Keratinocyte (primary cell): ENCODE data around the gene CCDC158. TPM values are rescaled to one million over a fixed set of nuclear protein-coding genes. Genes with fewer than 3 reads are reported as not detected.

Experiments used
- DNase-seq: peaks from one replicate; pipeline ENCODE4 v3.0.0-alpha.2; 2011; ENCODE audit warnings: low read depth, missing footprints, low spot score
- FAIRE-seq: peaks from 2 replicates; lab custom pipeline; 2011; peaks lifted over from hg19 to GRCh38; lab: Jason Lieb, UNC
- H2AFZ ChIP-seq: 2 replicates; pipeline ENCODE4 v1.6.0; 2012; ENCODE audit warnings: low read length, control low read depth, inconsistent platforms; ENCODE audit not compliant: control insufficient read depth
- H3K27ac ChIP-seq: 2 replicates; pipeline ENCODE4 v1.5.1; 2011; ENCODE audit warnings: low read length; ENCODE audit not compliant: control insufficient read depth, insufficient read depth
- H3K27me3 ChIP-seq: 3 replicates; pipeline ENCODE4 v1.6.0; 2011; ENCODE audit warnings: low read length; ENCODE audit not compliant: control insufficient read depth, insufficient read depth; ENCODE audit errors: extremely low read depth
- H3K36me3 ChIP-seq, 2 experiments: 2 replicates in 1 of 2; 3 replicates in 1 of 2; pipeline ENCODE4 v1.5.1; 2011; ENCODE audit warnings: low read length in 2 of 2, mild to moderate bottlenecking in 1 of 2; ENCODE audit not compliant: control insufficient read depth in 2 of 2, insufficient read depth in 2 of 2; ENCODE audit errors: extremely low read depth in 1 of 2
- H3K4me1 ChIP-seq: 3 replicates; pipeline ENCODE4 v1.5.1; 2011; ENCODE audit warnings: low read length; ENCODE audit not compliant: control insufficient read depth, insufficient read depth; ENCODE audit errors: extremely low read depth
- H3K4me2 ChIP-seq: 3 replicates; pipeline ENCODE4 v1.6.0; 2011; ENCODE audit warnings: low read depth, low read length; ENCODE audit not compliant: control insufficient read depth, insufficient read depth; ENCODE audit errors: extremely low read depth
- H3K4me3 ChIP-seq, 3 experiments: fragments of 200-600 bp in 1 of 3; sonication (generic) in 1 of 3; 2 replicates in 2 of 3; 3 replicates in 1 of 3; pipeline ENCODE4 v1.5.1; 2011 to 2016; ENCODE audit warnings: low read length in 3 of 3, mild to moderate bottlenecking in 3 of 3, control low read depth in 2 of 3, inconsistent platforms in 1 of 3, low read depth in 1 of 3, mixed read lengths in 1 of 3, mixed run types in 1 of 3, moderate library complexity in 1 of 3; ENCODE audit not compliant: control insufficient read depth in 2 of 3, insufficient read depth in 2 of 3; ENCODE audit errors: extremely low read depth in 1 of 3
- H3K79me2 ChIP-seq: 2 replicates; pipeline ENCODE4 v1.6.0; 2012; ENCODE audit warnings: low read length; ENCODE audit not compliant: control insufficient read depth, insufficient read depth
- H3K9ac ChIP-seq: 3 replicates; pipeline ENCODE4 v1.6.0; 2011; ENCODE audit warnings: low read length; ENCODE audit not compliant: control insufficient read depth, insufficient read depth; ENCODE audit errors: extremely low read depth
- H3K9me1 ChIP-seq: 3 replicates; pipeline ENCODE4 v1.6.0; 2011; ENCODE audit warnings: low read length; ENCODE audit not compliant: control insufficient read depth, insufficient read depth; ENCODE audit errors: extremely low read depth
- H3K9me3 ChIP-seq: 2 replicates; pipeline ENCODE4 v1.5.1; 2012; ENCODE audit warnings: low read depth, low read length; ENCODE audit not compliant: control insufficient read depth
- H4K20me1 ChIP-seq: 3 replicates; pipeline ENCODE4 v1.6.0; 2011; ENCODE audit warnings: low read length; ENCODE audit not compliant: control insufficient read depth, insufficient read depth; ENCODE audit errors: extremely low read depth
- CTCF ChIP-seq, 3 experiments: IDR thresholded peaks in 1 of 3; conservative IDR thresholded peaks in 1 of 3; optimal IDR thresholded peaks in 1 of 3; 2 replicates in 2 of 3; 3 replicates in 1 of 3; pipeline versions ENCODE3 to v1.5.1; 2011; ENCODE audit warnings: low read length in 3 of 3, mild to moderate bottlenecking in 3 of 3, moderate library complexity in 2 of 3, control low read depth in 1 of 3, inconsistent platforms in 1 of 3; ENCODE audit not compliant: insufficient read depth in 2 of 3; ENCODE audit errors: extremely low read depth in 1 of 3
- EZH2 ChIP-seq: IDR thresholded peaks from one replicate; pipeline ENCODE4 v1.6.1; 2012; ENCODE audit warnings: inconsistent platforms, mild to moderate bottlenecking, low read length, moderate library complexity
- dilution Hi-C: fragments of 300-500 bp; cut with MboI; formaldehyde crosslinking; loops from one replicate; pipeline ENCODE4 v1.7.0; 2020; ENCODE audit warnings: low sequenced_read_pairs; ENCODE audit not compliant: extremely low pct_ligation_motif_present
- polyA plus RNA-seq, 5 experiments: library from polyadenylated mRNA; depleted of rRNA in 3 of 5; stranded (reverse) in 3 of 5; stranded (forward) in 1 of 5; unstranded in 1 of 5; fragments of >200 nt; gene quantifications; 1 replicate in 1 of 5; 2 replicates in 3 of 5; 3 replicates in 1 of 5; pipeline versions ENCODE4 v1.2.1 to v1.2.3, GENCODE V29; 2011 to 2012; ENCODE audit warnings: missing spikeins in 2 of 5, low read depth in 1 of 5, low replicate concordance in 1 of 5

Gene CCDC158
- polyA plus RNA-seq, 1 donor (not counting 4 experiments of a cell fraction or from before 2014, with no cell fraction given): not detected

- TF ChIP-seq EZH2 (no peak), CTCF (optimal IDR thresholded peaks at IDR 0.05 in 1 of 3, IDR thresholded peaks at IDR 0.05 in 1 of 3, conservative IDR thresholded peaks at IDR 0.05 in 1 of 3; ENCODE audit: extremely low read depth in 1 of 3, insufficient read depth in 2 of 3, low read length in 3 of 3) (no peak)
- no peaks in the 10 kb centered on the region for H3K4me1 ChIP-seq
- H3K27ac ChIP-seq: no peak overlapping the region
- no peaks in the 10 kb centered on the region for H3K9me3 ChIP-seq
- H2AFZ ChIP-seq: no peak overlapping the region
- H3K27me3 ChIP-seq: no peaks in the 10 kb centered on the region
- DNase-seq (no peak), FAIRE-seq (no peak)
- H3K9ac ChIP-seq: no peak overlapping the region
- dilution Hi-C loops: no loop called here
- H3K9me1 ChIP-seq: no peaks in the 10 kb centered on the region
- no peaks in the 10 kb centered on the region for H3K36me3 ChIP-seq
- H3K4me3 ChIP-seq: no peak overlapping the region
- no peak overlapping the region for H3K4me2 ChIP-seq
- H4K20me1 ChIP-seq: no peaks in the 10 kb centered on the region
- no peaks in the 10 kb centered on the region for H3K79me2 ChIP-seq
These were observed 144.1 kb downstream of the CCDC158 start for GRCh38 chr4:76276813-76277212.

GRCh38 chr4:76275486-76276124, 145.3 kb downstream of the CCDC158 start:
- H3K27me3 ChIP-seq: peaks cover 4% of the 10 kb centered on the region
- no peak overlapping the region for H3K4me3 ChIP-seq
- DNase-seq: no peak
- no peaks in the 10 kb centered on the region for H3K9me1 ChIP-seq
- dilution Hi-C loops: no loop called here
- H3K36me3 ChIP-seq: no peaks in the 10 kb centered on the region
- no peak for FAIRE-seq
- H3K27ac ChIP-seq: no peak overlapping the region
- H3K4me2 ChIP-seq: no peak overlapping the region
- no peaks in the 10 kb centered on the region for H3K79me2 ChIP-seq
- no peaks in the 10 kb centered on the region for H4K20me1 ChIP-seq
- TF ChIP-seq CTCF (optimal IDR thresholded peaks at IDR 0.05 in 1 of 3, IDR thresholded peaks at IDR 0.05 in 1 of 3, conservative IDR thresholded peaks at IDR 0.05 in 1 of 3; ENCODE audit: extremely low read depth in 1 of 3, insufficient read depth in 2 of 3, low read length in 3 of 3) (no peak), EZH2 (no peak)
- H2AFZ ChIP-seq: no peak overlapping the region
- H3K4me1 ChIP-seq: no peaks in the 10 kb centered on the region
- H3K9me3 ChIP-seq: no peaks in the 10 kb centered on the region
- H3K9ac ChIP-seq: no peak overlapping the region
